ENCODE results near the gene KCNT1. TPM values are rescaled to one million over a fixed set of nuclear protein-coding genes. Genes with fewer than 3 reads are reported as not detected.

KCNT1 gene
- polyA plus RNA-seq, 1 donor from 2014 or later: not detected

- Mint-ChIP-seq H3K9me3 (no peaks in the 10 kb centered on the region), H3K4me1 (no peaks in the 10 kb centered on the region), H3K36me3 (no peaks in the 10 kb centered on the region), H3K4me3 (no peak overlapping the region), H3K27ac (no peak overlapping the region), H3K27me3 (no peaks in the 10 kb centered on the region)
Measured at GRCh38 chr9:135790356-135790755, 88.4 kb downstream of the KCNT1 start.

- no peaks in the 10 kb centered on the region for H3K4me1 Mint-ChIP-seq
- no peak overlapping the region for H3K4me3 Mint-ChIP-seq
Measured at GRCh38 chr9:135790850-135791249, 88.9 kb downstream of the KCNT1 start.

GRCh38 chr9:135791431-135792267 is 89.7 kb downstream of the KCNT1 start:
- Mint-ChIP-seq H3K36me3 (no peaks in the 10 kb centered on the region), H3K4me1 (no peaks in the 10 kb centered on the region), H3K27me3 (peaks cover 2% of the 10 kb centered on the region), H3K4me3 (no peak overlapping the region), H3K9me3 (no peaks in the 10 kb centered on the region), H3K27ac (no peak overlapping the region)

More at GRCh38 chr9:135790850-135791249, 88.9 kb downstream of the KCNT1 start:
- Mint-ChIP-seq H3K27ac (no peak overlapping the region), H3K36me3 (no peaks in the 10 kb centered on the region), H3K27me3 (no peaks in the 10 kb centered on the region), H3K9me3 (no peaks in the 10 kb centered on the region)

- H3K27me3 Mint-ChIP-seq: peaks cover 3% of the 10 kb centered on the region
Measured at GRCh38 chr9:135792268-135793128, 90.5 kb downstream of the KCNT1 start.

GRCh38 chr9:135793221-135794056 is 91.5 kb downstream of the KCNT1 start:
- H3K4me3 Mint-ChIP-seq: no peak overlapping the region
- H3K9me3 Mint-ChIP-seq: no peaks in the 10 kb centered on the region
- peaks cover 7% of the 10 kb centered on the region for H3K27me3 Mint-ChIP-seq
- H3K4me1 Mint-ChIP-seq: no peaks in the 10 kb centered on the region
- peaks cover 1% of the 10 kb centered on the region for H3K36me3 Mint-ChIP-seq
- peak overlapping the region in 1 of 3 donors; percentile 63 for H3K27ac Mint-ChIP-seq

More at GRCh38 chr9:135792268-135793128, 90.5 kb downstream of the KCNT1 start:
- H3K27ac Mint-ChIP-seq: peak overlapping the region in 1 of 3 donors; percentile 63
- H3K4me1 Mint-ChIP-seq: no peaks in the 10 kb centered on the region
- no peaks in the 10 kb centered on the region for H3K36me3 Mint-ChIP-seq
- no peaks in the 10 kb centered on the region for H3K9me3 Mint-ChIP-seq
- H3K4me3 Mint-ChIP-seq: no peak overlapping the region

- H3K9me3 Mint-ChIP-seq: no peaks in the 10 kb centered on the region
- H3K27me3 Mint-ChIP-seq: peaks cover 7% of the 10 kb centered on the region
- H3K36me3 Mint-ChIP-seq: peaks cover 3% of the 10 kb centered on the region
- no peak overlapping the region for H3K4me3 Mint-ChIP-seq
- H3K4me1 Mint-ChIP-seq: no peaks in the 10 kb centered on the region
- no peak overlapping the region for H3K27ac Mint-ChIP-seq
Measured at GRCh38 chr9:135794057-135794335, 92.0 kb downstream of the KCNT1 start.

- Mint-ChIP-seq H3K27me3 (peaks cover 7% of the 10 kb centered on the region), H3K36me3 (peaks cover 3% of the 10 kb centered on the region), H3K4me1 (no peaks in the 10 kb centered on the region), H3K4me3 (no peak overlapping the region), H3K27ac (no peak overlapping the region), H3K9me3 (no peaks in the 10 kb centered on the region)
Measured at GRCh38 chr9:135794361-135794885, 92.4 kb downstream of the KCNT1 start.

GRCh38 chr9:135795391-135795790 is 93.4 kb downstream of the KCNT1 start:
- H3K27ac Mint-ChIP-seq: no peak overlapping the region
- no peaks in the 10 kb centered on the region for H3K9me3 Mint-ChIP-seq

GRCh38 chr9:135796784-135797485 is 95.0 kb downstream of the KCNT1 start:
- H3K4me1 Mint-ChIP-seq: no peaks in the 10 kb centered on the region
- no peak overlapping the region for H3K4me3 Mint-ChIP-seq
- peaks cover 7% of the 10 kb centered on the region for H3K27me3 Mint-ChIP-seq
- peaks cover 3% of the 10 kb centered on the region for H3K36me3 Mint-ChIP-seq
- no peaks in the 10 kb centered on the region for H3K9me3 Mint-ChIP-seq
- no peak overlapping the region for H3K27ac Mint-ChIP-seq

More at GRCh38 chr9:135795391-135795790, 93.4 kb downstream of the KCNT1 start:
- Mint-ChIP-seq H3K4me3 (no peak overlapping the region), H3K4me1 (no peaks in the 10 kb centered on the region), H3K27me3 (peaks cover 7% of the 10 kb centered on the region), H3K36me3 (peaks cover 3% of the 10 kb centered on the region)

GRCh38 chr9:135797507-135798262 is 95.7 kb downstream of the KCNT1 start:
- peaks cover 7% of the 10 kb centered on the region for H3K27me3 Mint-ChIP-seq
- no peaks in the 10 kb centered on the region for H3K4me1 Mint-ChIP-seq
- no peak overlapping the region for H3K27ac Mint-ChIP-seq
- no peaks in the 10 kb centered on the region for H3K9me3 Mint-ChIP-seq
- H3K36me3 Mint-ChIP-seq: peaks cover 3% of the 10 kb centered on the region
- H3K4me3 Mint-ChIP-seq: no peak overlapping the region

GRCh38 chr9:135798263-135798585 is 96.2 kb downstream of the KCNT1 start:
- Mint-ChIP-seq H3K4me3 (peak overlapping the region in 1 of 4 donors; percentile 41), H3K4me1 (no peaks in the 10 kb centered on the region), H3K36me3 (peaks cover 3% of the 10 kb centered on the region), H3K27ac (peak overlapping the region in 1 of 3 donors; percentile 53), H3K27me3 (peaks cover 8% of the 10 kb centered on the region), H3K9me3 (no peaks in the 10 kb centered on the region)

- Mint-ChIP-seq H3K4me3 (no peak overlapping the region), H3K27me3 (peaks cover 8% of the 10 kb centered on the region), H3K27ac (no peak overlapping the region), H3K9me3 (no peaks in the 10 kb centered on the region), H3K4me1 (no peaks in the 10 kb centered on the region), H3K36me3 (peaks cover 3% of the 10 kb centered on the region)
Measured at GRCh38 chr9:135799261-135799660, 97.3 kb downstream of the KCNT1 start.

GRCh38 chr9:135801070-135801469 is 99.1 kb downstream of the KCNT1 start:
- H3K4me1 Mint-ChIP-seq: peaks cover 0 to 2% (median 0%) of the 10 kb centered on the region in 3 donors
- peaks cover 12% of the 10 kb centered on the region for H3K27me3 Mint-ChIP-seq
- H3K4me3 Mint-ChIP-seq: no peak overlapping the region
- H3K9me3 Mint-ChIP-seq: no peaks in the 10 kb centered on the region
- H3K36me3 Mint-ChIP-seq: peaks cover 3% of the 10 kb centered on the region
- H3K27ac Mint-ChIP-seq: no peak overlapping the region

Data from IgD-negative memory B cell (primary cell).